ENCODE data around the gene BGLAP.

GRCh38 chr1:156289857-156290256 is 47.9 kb downstream of the BGLAP start:
- no peak for TF ChIP-seq CTCF (IDR thresholded peaks at IDR 0.05)
- TF ChIP-seq POLR2A (IDR thresholded peaks at IDR 0.05), result no peak

Measured in body of pancreas (tissue), 4 donors.